Suppressor macrophage (primary cell): ENCODE measurements around the gene KRTAP6-2.

ENCODE experiments used
- DNase-seq, 4 experiments: peaks; one replicate each; pipeline ENCODE4 v3.0.0-alpha.2; 2020 to 2022
- total RNA-seq, 17 experiments: gene quantifications; one replicate each; lab custom pipeline; 2026; ENCODE audit warnings: mixed read lengths in 6 of 17, inconsistent platforms in 3 of 17; lab: John Stamatoyannopoulos, UW

The KRTAP6-2 gene
- 0 to 0.55 (median 0) reads per million in 17 experiments for total RNA-seq

GRCh38 chr21:30598802-30599201 lies at the start of gene KRTAP6-2:
Gene KRTAP6-2 (minus strand): TSS chr21:30598902. CDS start chr21:30598874, 28 bp downstream.
- no peak for DNase-seq

GRCh38 chr21:30646904-30647414 lies 48.3 kb upstream of the KRTAP6-2 start:
- no peak for DNase-seq

- DNase-seq: no peak
Measured at GRCh38 chr21:30642564-30642963, 43.9 kb upstream of the KRTAP6-2 start, which contains the start of gene KRTAP20-3. Gene KRTAP20-3 (plus strand): TSS chr21:30642864.

GRCh38 chr21:30638686-30639085 lies 40.0 kb upstream of the KRTAP6-2 start:
- no peak for DNase-seq

- DNase-seq: no peak
Measured at GRCh38 chr21:30634906-30635305, 36.2 kb upstream of the KRTAP6-2 start, which contains the start of gene KRTAP20-2. Gene KRTAP20-2 (plus strand): TSS chr21:30635206. CDS start chr21:30635264, 58 bp downstream.

- no peak for DNase-seq
Measured at GRCh38 chr21:30629200-30629599, 30.5 kb upstream of the KRTAP6-2 start.

GRCh38 chr21:30628109-30628508 lies 29.4 kb upstream of the KRTAP6-2 start:
- DNase-seq: no peak

GRCh38 chr21:30625449-30626165 lies 26.9 kb upstream of the KRTAP6-2 start:
- no peak for DNase-seq

- no peak for DNase-seq
Measured at GRCh38 chr21:30623362-30623761, 24.7 kb upstream of the KRTAP6-2 start.

GRCh38 chr21:30620522-30620921 lies 21.8 kb upstream of the KRTAP6-2 start, which contains the start of gene KRTAP20-4:
Gene KRTAP20-4 (plus strand): TSS chr21:30620627.
- DNase-seq: no peak

- DNase-seq: no peak
Measured at GRCh38 chr21:30620080-30620479, 21.4 kb upstream of the KRTAP6-2 start.

GRCh38 chr21:30616125-30616524 lies 17.4 kb upstream of the KRTAP6-2 start, which contains the start of gene KRTAP20-1:
Gene KRTAP20-1 (plus strand): TSS chr21:30616425. CDS start chr21:30616455, 30 bp downstream.
- DNase-seq: no peak

- DNase-seq: no peak
Measured at GRCh38 chr21:30615199-30615598, 16.5 kb upstream of the KRTAP6-2 start.

- no peak for DNase-seq
Measured at GRCh38 chr21:30613836-30614235, 15.1 kb upstream of the KRTAP6-2 start, which contains the start of gene KRTAP6-1. Gene KRTAP6-1 (minus strand): TSS chr21:30613930. CDS start chr21:30613904, 26 bp downstream.

GRCh38 chr21:30612132-30612531 lies 13.4 kb upstream of the KRTAP6-2 start:
- DNase-seq: no peak

- no peak for DNase-seq
Measured at GRCh38 chr21:30605968-30606367, 7.3 kb upstream of the KRTAP6-2 start.

GRCh38 chr21:30600787-30601186 lies 2.1 kb upstream of the KRTAP6-2 start, which contains the start of gene KRTAP22-1:
Gene KRTAP22-1 (plus strand): TSS chr21:30601087.
- DNase-seq: no peak

GRCh38 chr21:30592140-30592539 lies 6.6 kb downstream of the KRTAP6-2 start, which contains the start of gene KRTAP6-3:
Gene KRTAP6-3 (plus strand): TSS chr21:30592440. CDS start chr21:30592446, 6 bp downstream.
- no peak for DNase-seq

GRCh38 chr21:30590297-30590696 lies 8.4 kb downstream of the KRTAP6-2 start, which contains the start of gene KRTAP22-2:
Gene KRTAP22-2 (minus strand): TSS chr21:30590397.
- DNase-seq: no peak

- no peak for DNase-seq
Measured at GRCh38 chr21:30582870-30583269, 15.8 kb downstream of the KRTAP6-2 start.

- DNase-seq: no peak
Measured at GRCh38 chr21:30580132-30580531, 18.6 kb downstream of the KRTAP6-2 start.

- DNase-seq: no peak
Measured at GRCh38 chr21:30579346-30579745, 19.4 kb downstream of the KRTAP6-2 start.

GRCh38 chr21:30577766-30578165 lies 20.9 kb downstream of the KRTAP6-2 start:
- DNase-seq: no peak

- DNase-seq: no peak
Measured at GRCh38 chr21:30567617-30568016, 31.1 kb downstream of the KRTAP6-2 start.
